NOMO-1 (cell line): Measurements from ENCODE around the gene EPHB1.

ENCODE experiments used
- DNase-seq, 2 experiments: peaks; one replicate each; lab custom pipeline; 2025; ENCODE audit not compliant: unreplicated experiment in 2 of 2; lab: John Stamatoyannopoulos, UW

EPHB1 gene

GRCh38 chr3:134794950-134795745 is at the start of gene EPHB1:
TSS of gene EPHB1 (plus strand) at chr3:134795260.
- peak; percentile 91 to 95 for DNase-seq

- DNase-seq, result no peak
Observed at GRCh38 chr3:134748698-134749097, 46.4 kb upstream of the EPHB1 start.

- DNase-seq, result no peak
Observed at GRCh38 chr3:134749174-134749573, 45.9 kb upstream of the EPHB1 start.

DNA sequence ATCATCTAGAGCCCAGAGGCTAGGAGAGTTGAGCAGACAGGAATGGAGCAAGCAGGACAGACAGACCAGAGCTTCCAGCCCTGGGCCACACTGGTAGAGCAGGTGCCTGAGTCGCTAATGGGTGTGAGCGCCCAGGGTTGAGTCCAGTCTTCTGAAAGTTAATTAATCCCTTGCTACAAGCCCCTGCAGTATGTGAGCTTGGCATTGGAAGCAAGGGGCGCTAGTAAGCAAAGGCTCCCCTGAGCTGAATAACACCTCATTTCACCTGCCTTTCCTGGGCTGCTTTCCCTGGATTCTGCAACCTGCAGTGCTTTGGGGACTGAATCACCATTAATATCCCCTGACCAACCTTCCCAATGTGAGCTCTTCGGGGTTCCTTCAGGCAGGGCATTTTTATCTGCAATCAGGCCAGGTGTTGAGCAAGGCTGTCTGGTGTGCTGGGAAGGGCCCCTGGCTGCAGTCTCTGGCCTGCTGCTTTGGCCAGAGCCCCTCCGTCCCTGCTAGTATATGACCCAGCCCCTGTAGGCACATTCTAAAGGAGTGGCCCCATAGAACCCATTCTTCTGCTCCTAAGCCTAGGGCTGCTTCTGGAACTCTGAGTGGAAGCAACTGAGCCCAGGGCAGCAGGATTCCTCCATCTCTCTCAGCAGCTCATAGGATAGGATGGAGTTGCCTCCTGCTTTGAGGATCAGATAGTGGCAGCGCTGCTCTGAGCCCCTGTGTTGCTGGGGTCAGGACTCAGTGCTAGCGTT is 45.1 kb upstream of the EPHB1 start:
- no peak for DNase-seq

DNA sequence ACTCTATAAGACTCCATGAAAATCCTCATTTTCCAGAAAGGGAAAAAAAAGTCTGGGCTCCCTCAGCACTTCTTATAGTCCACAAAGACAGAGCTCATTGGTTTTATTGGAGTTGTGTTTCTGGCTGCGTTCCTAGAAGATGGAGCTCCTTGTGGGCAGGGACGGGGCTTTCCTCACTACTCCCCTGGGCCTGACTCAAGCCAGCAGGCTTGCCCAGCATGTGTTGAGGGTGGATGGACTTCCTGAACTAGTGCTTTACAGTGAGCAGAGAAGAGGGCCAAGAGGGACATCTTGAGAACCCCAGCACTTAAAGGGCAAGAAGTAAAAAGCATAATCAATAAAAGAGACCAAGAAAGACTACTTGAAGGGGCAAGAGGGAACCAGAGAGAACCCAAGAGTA is 43.2 kb upstream of the EPHB1 start:
- DNase-seq, result no peak

DNA sequence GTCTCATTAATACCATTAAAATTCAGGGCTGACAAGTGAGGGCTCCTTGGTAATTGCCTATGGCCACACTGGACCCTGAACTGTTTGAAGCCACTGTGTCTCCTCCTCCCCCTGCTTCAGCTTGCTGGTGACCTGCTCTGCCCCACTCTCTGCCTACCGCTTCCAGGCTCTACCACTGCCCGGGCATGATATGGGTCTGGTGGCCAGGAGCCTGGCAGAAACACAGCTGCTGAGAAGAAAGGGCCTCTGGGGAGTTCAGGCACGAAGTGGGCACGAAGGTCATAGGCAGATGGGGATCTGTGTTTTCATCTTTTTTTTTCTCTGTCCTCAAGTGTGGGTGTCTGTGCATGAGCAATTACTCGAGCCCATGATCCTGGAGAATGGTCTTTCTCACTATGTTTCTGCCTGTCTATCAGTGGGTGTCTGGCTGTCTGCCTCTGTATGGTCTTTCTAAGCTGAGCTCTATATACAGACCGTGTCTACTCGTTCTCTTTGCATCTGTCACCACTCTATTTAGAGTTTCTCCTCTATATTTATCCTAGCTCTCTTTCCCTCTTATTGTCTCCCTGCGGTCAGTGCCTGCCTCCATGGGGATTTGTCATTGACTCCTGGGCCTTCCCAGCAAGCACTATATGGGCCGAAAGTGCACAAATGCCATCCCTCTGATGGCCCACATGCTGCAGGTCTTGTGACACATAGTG is 42.1 kb upstream of the EPHB1 start:
- DNase-seq, result no peak

GRCh38 chr3:134753999-134754742 is 40.9 kb upstream of the EPHB1 start:
- DNase-seq, result no peak

DNA sequence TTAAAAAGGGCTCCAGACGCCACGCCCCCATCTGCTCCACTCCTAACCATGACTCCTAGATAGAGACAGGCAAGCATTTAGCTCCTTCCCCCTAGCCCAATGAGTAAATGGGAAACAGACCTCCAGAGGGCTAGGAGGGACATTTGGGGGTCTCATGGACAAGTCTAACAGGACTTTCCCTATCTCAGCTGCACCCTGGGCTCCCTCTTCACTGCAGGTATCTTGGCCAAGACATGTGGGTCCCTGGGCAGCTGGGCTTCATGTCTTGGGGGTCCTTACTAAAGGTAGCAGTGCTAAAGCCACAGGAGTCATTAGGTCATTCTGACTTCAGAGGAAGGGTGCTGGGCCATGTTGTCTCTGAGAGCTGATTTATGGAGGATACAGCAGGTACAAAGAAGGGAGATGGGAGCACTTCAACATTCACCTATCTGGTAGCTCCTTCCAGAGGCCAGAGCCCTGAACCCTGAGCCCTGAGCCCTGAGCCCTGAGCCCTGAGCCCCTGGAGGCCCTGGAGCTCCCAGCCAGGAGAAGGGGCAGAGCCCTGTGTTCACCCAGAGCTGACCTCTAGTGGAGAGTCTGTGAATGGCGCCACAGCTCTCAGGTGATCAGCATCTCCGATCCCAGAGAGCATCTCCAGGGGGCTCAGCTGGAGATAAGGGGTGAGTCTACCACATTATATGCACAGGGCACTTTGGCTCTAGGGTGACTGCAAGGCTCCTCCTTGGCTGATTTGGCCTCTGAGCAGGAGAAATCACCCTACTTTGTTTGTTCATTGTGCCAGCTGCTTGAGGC is 40.1 kb upstream of the EPHB1 start:
- DNase-seq, result peak in 1 of 2 experiments; percentile 13

DNA sequence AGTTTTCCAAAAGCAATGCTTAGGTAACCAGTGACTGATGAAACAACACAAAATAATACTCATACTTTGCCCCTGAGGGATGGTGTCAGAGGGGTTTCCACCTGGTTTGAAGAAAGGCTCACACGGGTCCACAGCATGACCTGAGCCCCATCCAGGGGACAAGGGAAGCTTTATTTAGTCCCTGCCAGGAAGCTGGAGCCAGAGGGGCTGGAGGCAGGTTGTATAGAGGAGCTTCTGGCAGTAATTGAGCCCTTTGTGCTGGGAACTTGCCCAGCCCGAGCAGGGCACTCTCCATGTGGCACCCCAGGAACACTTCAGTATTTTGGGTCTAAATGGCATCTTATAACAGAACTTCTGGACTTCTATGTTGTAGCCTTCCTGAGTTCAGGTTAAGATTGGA is 39.2 kb upstream of the EPHB1 start:
- DNase-seq, result no peak

- DNase-seq, result no peak
Observed at GRCh38 chr3:134757549-134758069, 37.5 kb upstream of the EPHB1 start.

GRCh38 chr3:134761213-134761612 is 33.8 kb upstream of the EPHB1 start:
- DNase-seq, result no peak

DNA sequence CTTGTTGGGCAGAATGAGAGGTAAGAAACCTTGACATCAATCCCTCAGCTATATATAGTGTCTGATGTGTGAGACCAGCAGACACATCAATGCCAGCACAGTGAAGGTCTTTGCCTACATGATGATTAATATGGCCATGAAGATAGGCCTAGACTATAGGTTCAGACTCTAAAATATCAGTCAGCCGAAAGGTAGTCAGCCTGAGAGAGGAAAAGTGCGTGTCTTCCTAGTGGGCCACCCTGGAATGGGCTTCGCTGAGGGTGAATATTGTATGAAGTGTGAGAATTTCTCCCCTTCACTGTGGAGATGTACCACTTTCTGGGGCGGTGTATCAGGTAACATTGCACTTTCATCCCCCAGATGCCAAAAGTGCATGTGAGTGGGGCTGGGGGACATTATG is 33.0 kb upstream of the EPHB1 start:
- no peak for DNase-seq

DNA sequence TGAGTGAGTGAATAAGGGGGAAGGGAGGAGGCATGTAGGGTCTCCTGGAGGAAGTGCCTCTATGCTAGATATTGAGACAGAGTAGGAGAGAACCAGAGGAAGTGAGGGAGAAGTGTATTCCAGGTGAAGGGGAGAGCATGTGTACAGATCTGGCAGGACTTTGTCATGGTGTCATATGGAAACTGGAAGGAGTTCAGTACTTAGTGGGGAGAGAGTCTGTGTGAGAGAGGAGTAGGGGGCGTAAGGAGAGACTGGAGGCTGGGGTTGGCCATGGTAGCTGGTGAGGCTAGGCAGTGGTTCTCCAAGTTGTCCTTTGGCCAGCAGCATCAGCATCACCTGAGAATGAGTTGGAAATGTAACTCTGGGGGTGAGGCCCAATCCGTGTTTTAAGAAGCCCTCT is 29.6 kb upstream of the EPHB1 start:
- no peak for DNase-seq

GRCh38 chr3:134766290-134766689 is 28.8 kb upstream of the EPHB1 start:
- no peak for DNase-seq

GRCh38 chr3:134768116-134768515 is 26.9 kb upstream of the EPHB1 start:
- DNase-seq, result no peak

- no peak for DNase-seq
Observed at GRCh38 chr3:134768837-134769236, 26.2 kb upstream of the EPHB1 start.

- DNase-seq, result no peak
Observed at GRCh38 chr3:134769287-134769868, 25.7 kb upstream of the EPHB1 start.

- no peak for DNase-seq
Observed at GRCh38 chr3:134772011-134772410, 23.0 kb upstream of the EPHB1 start.

DNA sequence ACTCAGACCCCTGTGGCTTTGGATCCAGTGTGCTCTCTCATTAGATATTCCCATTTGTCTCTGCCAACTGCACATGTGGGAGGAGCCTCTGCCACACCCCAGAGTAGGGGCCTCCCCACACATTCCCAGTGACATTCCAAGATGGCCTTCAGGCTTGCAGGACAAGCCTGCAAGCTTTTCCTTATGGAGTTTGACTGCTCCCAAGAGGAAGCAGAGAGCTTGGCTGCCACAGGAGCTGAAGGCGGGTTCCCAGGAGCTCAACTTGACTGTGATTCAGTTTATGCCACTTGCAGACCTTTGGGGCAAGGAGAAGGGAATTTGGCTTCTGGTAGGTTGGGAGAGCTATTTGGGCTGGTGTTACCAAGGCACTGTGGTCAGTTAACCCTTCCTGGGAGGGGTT is 22.5 kb upstream of the EPHB1 start:
- DNase-seq, result no peak

GRCh38 chr3:134775831-134776230 is 19.2 kb upstream of the EPHB1 start:
- no peak for DNase-seq
